H1 (cell line): ENCODE measurements around the gene ZNF175. TPM values are rescaled to one million over a fixed set of nuclear protein-coding genes. Genes with fewer than 3 reads are reported as not detected.
A peak's percentile ranks its signal among the peaks of the same experiment; 100 is the strongest.

Experiments used
- CTCF ChIA-PET: fragments of 300-600 bp; sonication (Branson Sonifier 250); formaldehyde crosslinking; loops from one replicate; lab custom pipeline; 2021; ENCODE audit not compliant: partially characterized antibody; lab: Charles Lee
- POLR2A ChIA-PET: fragments of 300-600 bp; sonication (Branson Sonifier 250); formaldehyde crosslinking; loops from one replicate; lab custom pipeline; 2021; ENCODE audit warnings: inconsistent platforms; ENCODE audit not compliant: partially characterized antibody; lab: Charles Lee
- DNase-seq, 2 experiments: peaks; one replicate each; pipeline versions ENCODE4 v3.0.0 to v3.0.0-alpha.2; 2010 to 2022; ENCODE audit warnings: low spot score in 2 of 2, low read depth in 1 of 2, mixed read lengths in 1 of 2
- FAIRE-seq: peaks from 2 replicates; lab custom pipeline; 2011; peaks lifted over from hg19 to GRCh38; lab: Jason Lieb, UNC
- H2AFZ ChIP-seq: 2 replicates; pipeline ENCODE4 v1.8.1; 2012; ENCODE audit warnings: low read length, inconsistent platforms
- H2AK5ac ChIP-seq: 2 replicates; pipeline ENCODE4 v1.6.1; 2013; ENCODE audit warnings: low read depth, low read length
- H2BK120ac ChIP-seq: replicated peaks from 2 replicates; pipeline ENCODE3; 2013; ENCODE audit warnings: low read depth, low read length, inconsistent platforms
- H2BK12ac ChIP-seq: 2 replicates; pipeline ENCODE4 v1.6.1; 2013; ENCODE audit warnings: low read depth, low read length
- H2BK15ac ChIP-seq: 2 replicates; pipeline ENCODE4 v1.6.1; 2013; ENCODE audit warnings: low read length
- H2BK20ac ChIP-seq: 2 replicates; pipeline ENCODE4 v1.6.1; 2013; ENCODE audit warnings: low read length
- H2BK5ac ChIP-seq: 2 replicates; pipeline ENCODE4 v1.6.1; 2013; ENCODE audit warnings: low read depth, low read length
- H3K14ac ChIP-seq: 2 replicates; pipeline ENCODE4 v1.6.1; 2013; ENCODE audit warnings: inconsistent platforms; ENCODE audit not compliant: insufficient read length
- H3K18ac ChIP-seq: 2 replicates; pipeline ENCODE4 v1.6.1; 2013; ENCODE audit warnings: low read length; ENCODE audit errors: extremely low read depth
- H3K23ac ChIP-seq: 2 replicates; pipeline ENCODE4 v1.6.1; 2013; ENCODE audit warnings: inconsistent platforms; ENCODE audit not compliant: insufficient read length
- H3K23me2 ChIP-seq: 2 replicates; pipeline ENCODE4 v1.6.1; 2013; ENCODE audit warnings: low read depth, low read length
- H3K27ac ChIP-seq: 2 replicates; pipeline ENCODE4 v1.6.1; 2011; ENCODE audit warnings: low read depth, low read length, inconsistent platforms
- H3K27me3 ChIP-seq, 4 experiments: replicated peaks in 1 of 4; 1 replicate in 1 of 4; 2 replicates in 3 of 4; pipeline versions ENCODE4 v1.6.1 to v1.8.1; 2011 to 2013; ENCODE audit warnings: low read length in 3 of 4, mild to moderate bottlenecking in 3 of 4, inconsistent platforms in 2 of 4, mixed read lengths in 2 of 4, moderate library complexity in 1 of 4; ENCODE audit not compliant: control insufficient read depth in 3 of 4, insufficient read depth in 3 of 4; ENCODE audit errors: extremely low read depth in 1 of 4
- H3K36me3 ChIP-seq, 4 experiments: 2 replicates each; pipeline versions ENCODE4 v1.6.1 to v1.8.1; 2011 to 2013; ENCODE audit warnings: mild to moderate bottlenecking in 4 of 4, low read length in 3 of 4, moderate library complexity in 2 of 4, control low read depth in 1 of 4, inconsistent platforms in 1 of 4; ENCODE audit not compliant: insufficient read depth in 4 of 4, control insufficient read depth in 2 of 4
- H3K4ac ChIP-seq: replicated peaks from 2 replicates; pipeline ENCODE3; 2013; ENCODE audit warnings: low read length, low read depth, mixed read lengths, inconsistent platforms; ENCODE audit not compliant: insufficient read length
- H3K4me1 ChIP-seq, 4 experiments: replicated peaks in 1 of 4; 1 replicate in 1 of 4; 2 replicates in 3 of 4; pipeline versions ENCODE4 v1.6.1 to v1.8.1; 2011 to 2013; ENCODE audit warnings: low read length in 3 of 4, inconsistent platforms in 2 of 4, mixed read lengths in 1 of 4; ENCODE audit not compliant: insufficient read depth in 4 of 4, control insufficient read depth in 3 of 4
- H3K4me2 ChIP-seq, 2 experiments: 2 replicates each; pipeline versions ENCODE4 v1.6.1 to v1.8.1; 2011 to 2013; ENCODE audit warnings: low read depth in 2 of 2, low read length in 2 of 2, control low read depth in 1 of 2, inconsistent platforms in 1 of 2, mild to moderate bottlenecking in 1 of 2; ENCODE audit not compliant: insufficient read depth in 1 of 2
- H3K4me3 ChIP-seq, 4 experiments: fragments of 200-600, 300-600 bp in 1 of 4; sonication (generic), shearing (Covaris generic), sonication (Bioruptor Twin) in 1 of 4; 2 replicates each; pipeline versions ENCODE4 v1.5.1 to v1.8.1; 2011 to 2016; ENCODE audit warnings: low read length in 4 of 4, low read depth in 3 of 4, control low read depth in 2 of 4, inconsistent platforms in 2 of 4, mild to moderate bottlenecking in 2 of 4, mixed read lengths in 1 of 4, moderate library complexity in 1 of 4; ENCODE audit not compliant: insufficient read depth in 2 of 4; ENCODE audit errors: extremely low read depth in 1 of 4
- H3K56ac ChIP-seq: replicated peaks from 2 replicates; pipeline ENCODE3; 2013; ENCODE audit warnings: low read depth, mild to moderate bottlenecking, mixed read lengths, low read length, inconsistent platforms; ENCODE audit not compliant: insufficient read length
- H3K79me1 ChIP-seq: 2 replicates; pipeline ENCODE4 v1.6.1; 2013; ENCODE audit warnings: low read depth, low read length, control low read depth
- H3K79me2 ChIP-seq, 2 experiments: 2 replicates each; pipeline versions ENCODE4 v1.6.1 to v1.8.1; 2012 to 2013; ENCODE audit warnings: low read length in 2 of 2, mild to moderate bottlenecking in 2 of 2, inconsistent platforms in 1 of 2; ENCODE audit not compliant: insufficient read depth in 2 of 2, control insufficient read depth in 1 of 2
- H3K9ac ChIP-seq, 4 experiments: replicated peaks in 1 of 4; 1 replicate in 1 of 4; 2 replicates in 3 of 4; pipeline versions ENCODE4 v1.6.1 to v1.8.1; 2011 to 2013; ENCODE audit warnings: low read depth in 3 of 4, low read length in 3 of 4, control low read depth in 2 of 4, mild to moderate bottlenecking in 2 of 4, moderate library complexity in 2 of 4, inconsistent platforms in 1 of 4; ENCODE audit errors: extremely low read depth in 1 of 4
- H3K9me3 ChIP-seq, 2 experiments: 2 replicates each; pipeline versions ENCODE4 v1.6.1 to v1.8.1; 2012 to 2013; ENCODE audit warnings: mild to moderate bottlenecking in 2 of 2, moderate library complexity in 2 of 2, control low read depth in 1 of 2, inconsistent platforms in 1 of 2, low read depth in 1 of 2, low read length in 1 of 2, mixed read lengths in 1 of 2; ENCODE audit not compliant: insufficient read depth in 2 of 2
- H4K20me1 ChIP-seq, 2 experiments: replicated peaks in 1 of 2; 2 replicates each; pipeline versions ENCODE3 to v1.8.1; 2011 to 2013; ENCODE audit warnings: inconsistent platforms in 2 of 2, low read length in 2 of 2, mild to moderate bottlenecking in 1 of 2; ENCODE audit not compliant: insufficient read depth in 2 of 2, control insufficient read depth in 1 of 2
- H4K5ac ChIP-seq: 2 replicates; pipeline ENCODE4 v1.6.1; 2013; ENCODE audit warnings: low read length, low read depth, mixed read lengths, inconsistent platforms; ENCODE audit not compliant: insufficient read length
- H4K8ac ChIP-seq: 2 replicates; pipeline ENCODE4 v1.8.0; 2013; ENCODE audit warnings: mild to moderate bottlenecking, moderate library complexity, low read length, inconsistent platforms; ENCODE audit not compliant: insufficient read depth; ENCODE audit errors: extremely low read depth
- H4K91ac ChIP-seq: replicated peaks from 2 replicates; pipeline ENCODE3; 2013; ENCODE audit warnings: low read length, mixed read lengths, inconsistent platforms; ENCODE audit not compliant: insufficient read length
- CBX5 ChIP-seq: fragments of 300-800, 300-1000 bp; sonication (generic); IDR thresholded peaks from 2 replicates; pipeline ENCODE4 v1.7.1; 2016; ENCODE audit warnings: antibody characterized with exemption, low read length, low read depth
- CBX8 ChIP-seq: fragments of 300-800, 300-1000 bp; sonication (generic); IDR thresholded peaks from 2 replicates; pipeline ENCODE4 v1.7.1; 2016; ENCODE audit warnings: low read depth, low read length, borderline replicate concordance
- EGR1 ChIP-seq: IDR thresholded peaks from 2 replicates; pipeline ENCODE4 v1.6.1; 2011; ENCODE audit warnings: low read depth, low read length, borderline replicate concordance
- GABPA ChIP-seq: IDR thresholded peaks from 2 replicates; pipeline ENCODE4 v1.6.1; 2011; ENCODE audit warnings: mild to moderate bottlenecking, low read length, moderate library complexity, borderline replicate concordance; ENCODE audit not compliant: insufficient read depth
- JUND ChIP-seq: IDR thresholded peaks from 2 replicates; pipeline ENCODE4 v1.6.1; 2011; ENCODE audit warnings: mild to moderate bottlenecking, improper control_type of control experiment, low read length
- KDM5A ChIP-seq: fragments of 200-600 bp; IDR thresholded peaks from 2 replicates; pipeline ENCODE4 v1.7.1; 2012; ENCODE audit warnings: mild to moderate bottlenecking, low read length, inconsistent platforms, mixed read lengths
- RXRA ChIP-seq: IDR thresholded peaks from 2 replicates; pipeline ENCODE4 v1.6.1; 2011; ENCODE audit warnings: low read depth, mild to moderate bottlenecking, low read length, moderate library complexity; ENCODE audit not compliant: insufficient read depth
- SRF ChIP-seq: IDR thresholded peaks from 2 replicates; pipeline ENCODE4 v1.6.1; 2011; ENCODE audit warnings: mild to moderate bottlenecking, low read depth, low read length, moderate library complexity
- TCF12 ChIP-seq: IDR thresholded peaks from 2 replicates; pipeline ENCODE4 v1.6.1; 2011; ENCODE audit warnings: low read depth, mild to moderate bottlenecking, low read length
- WGBS, 2 experiments: shearing (Covaris generic) in 1 of 2; methylation state at CpG; one replicate each; pipeline versions ENCODE4 v1.1.6 to v1.1.7; 2013 to 2015; ENCODE audit warnings: low lambda C conversion rate in 2 of 2, mixed read lengths in 2 of 2, inconsistent platforms in 1 of 2, low coverage in 1 of 2, missing lambda C conversion rate in 1 of 2; ENCODE audit not compliant: insufficient replicate concordance in 2 of 2, insufficient coverage in 1 of 2, insufficient read length in 1 of 2; ENCODE audit errors: extremely low coverage in 1 of 2, missing lambda C conversion rate in 1 of 2; 5-methylcytosine and 5-hydroxymethylcytosine counted together
- polyA plus RNA-seq, 7 experiments: library from polyadenylated mRNA; depleted of rRNA in 3 of 7; stranded (reverse) in 5 of 7; unstranded in 2 of 7; fragments of >200 nt in 5 of 7; fragments of 200-250 nt in 2 of 7; gene quantifications; 1 replicate in 5 of 7; 2 replicates in 1 of 7; 4 replicates in 1 of 7; pipeline versions ENCODE4 v1.2.1 to v1.2.3, GENCODE V29; 2011 to 2013; ENCODE audit warnings: missing spikeins in 2 of 7, mixed read lengths in 2 of 7
- total RNA-seq: library from RNA; stranded (reverse); fragmentation: NEBNext Ultra II Directional; extraction: Animal tissue kit (Norgen Biotek cat#: 25700); gene quantifications from 2 replicates; pipeline ENCODE4 v1.2.1, GENCODE V29; 2021

ZNF175 gene
- total and polyA plus RNA-seq, 2 of the 8 experiments (the other 6 are each of a cell fraction or from before 2014, with no cell fraction given) = 1.7 to 11.1 TPM

DNA sequence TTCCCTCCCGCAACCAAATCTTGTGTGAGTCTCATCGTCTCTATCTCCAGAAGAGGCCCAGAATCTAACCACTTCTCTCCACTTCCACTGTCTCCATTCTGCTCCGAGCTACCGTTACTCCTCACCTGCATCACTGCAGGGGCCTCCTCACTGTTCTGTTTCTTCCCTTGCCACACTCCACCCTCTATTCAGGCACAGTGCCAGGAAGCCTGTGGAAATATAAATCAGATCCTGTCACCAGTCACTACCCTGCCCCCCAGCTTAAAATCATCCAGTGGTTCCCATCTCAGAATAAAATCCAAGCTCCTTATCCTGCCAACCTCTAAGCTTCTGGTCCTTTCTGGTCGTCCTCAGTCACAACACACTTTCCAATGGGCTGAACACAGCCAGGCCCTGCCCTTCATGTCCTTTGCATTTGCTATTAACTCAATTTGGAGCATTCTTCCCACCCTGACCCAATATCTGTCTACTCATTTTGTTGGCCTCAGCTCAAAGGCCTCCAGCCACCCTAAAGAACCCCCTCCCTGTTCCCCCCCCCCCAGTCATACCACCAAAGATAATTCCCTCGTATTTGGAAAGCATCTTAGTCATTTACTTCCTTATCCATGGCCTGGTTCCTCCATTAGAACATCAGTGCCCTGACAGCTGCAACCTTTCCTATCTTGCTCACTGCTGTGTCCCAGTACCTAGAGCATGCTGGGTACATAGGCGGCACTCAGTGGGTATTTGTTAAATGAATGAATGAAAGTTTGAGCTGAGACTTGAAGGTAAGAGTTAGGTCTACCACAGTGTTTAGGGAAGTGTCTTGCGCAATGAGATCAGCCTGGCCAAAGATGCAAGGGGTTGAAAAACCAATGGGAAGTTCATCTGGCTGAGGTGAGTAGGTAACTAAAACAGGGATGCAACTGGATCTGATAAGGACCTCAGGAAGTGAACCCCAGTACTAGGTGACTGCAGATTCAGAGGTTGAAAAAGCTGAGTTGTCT is 24.4 kb downstream of the ZNF175 start:
- peak overlapping the region; percentile 99; the same call in 1 of the 2 replicates for H2AFZ ChIP-seq
- H3K9ac ChIP-seq = peak overlapping the region in 1 of 4 experiments; percentile 54; a peak in 1 of 7 replicates
- no peaks in the 10 kb centered on the region for H3K79me1 ChIP-seq
- H3K27ac ChIP-seq = no peak overlapping the region
- 0 out of 2 replicates have a peak overlapping the region, but pooled peaks have one; percentile 80 for H2BK20ac ChIP-seq
- H2BK15ac ChIP-seq = no peak overlapping the region
- H3K4me3 ChIP-seq = peak overlapping the region; percentile 70 to 85 (median 74); a peak in 5 of 8 replicates
- no peak overlapping the region for H4K5ac ChIP-seq
- WGBS, 2 experiments = 90% methylated on average over 8 of the region's 8 CpGs; no CpG with 5 or more reads in 1 of the 2 experiments
- peaks cover 0 to 7% (median 4%) of the 10 kb centered on the region in 4 experiments; a peak in 4 of 7 replicates for H3K4me1 ChIP-seq
- no peak overlapping the region for H4K8ac ChIP-seq
- no peaks in the 10 kb centered on the region for H3K36me3 ChIP-seq
- H3K4ac ChIP-seq = no peak overlapping the region
- H2AK5ac ChIP-seq = 0 out of 2 replicates have a peak overlapping the region, but pooled peaks have one; percentile 24
- H2BK5ac ChIP-seq = no peak overlapping the region
- peaks cover 9% of the 10 kb centered on the region for H3K23me2 ChIP-seq
- H3K9me3 ChIP-seq = peaks cover 10 to 20% of the 10 kb centered on the region in 2 experiments; a peak in 2 of 4 replicates
- POLR2A ChIA-PET = interaction anchor here (0.9 to 2.0 kb wide), 2 partner anchors 8 to 25 kb away, joined by 4 to 5 read pairs; partner anchors contain the start of gene ZNF175
- no peak for TF ChIP-seq CBX5
- TF ChIP-seq GABPA = no peak
- no peak for TF ChIP-seq TCF12
- no peak for TF ChIP-seq EGR1
- no peak for TF ChIP-seq SRF
- no peak for TF ChIP-seq CBX8
- TF ChIP-seq KDM5A = no peak
- no peak for TF ChIP-seq JUND
- no peak for TF ChIP-seq RXRA
- TF ChIP-seq, all 59 proteins: peak for 0
- H3K56ac ChIP-seq = no peak overlapping the region
- no peak overlapping the region for H2BK120ac ChIP-seq
- H3K18ac ChIP-seq = no peak overlapping the region
- H3K4me2 ChIP-seq = peak overlapping the region; percentile 86 to 95; a peak in 3 of 4 replicates
- FAIRE-seq (no peak), DNase-seq (no peak)
- H3K23ac ChIP-seq = no peak overlapping the region
- H4K91ac ChIP-seq = no peak overlapping the region
- H3K14ac ChIP-seq = no peak overlapping the region
- H2BK12ac ChIP-seq = no peak overlapping the region
- no peaks in the 10 kb centered on the region for H4K20me1 ChIP-seq
- 0 out of 7 replicates have a peak, but pooled peaks cover 0 to 2% (median 0%) of the 10 kb centered on the region in 4 experiments for H3K27me3 ChIP-seq
- CTCF ChIA-PET = interaction anchor here (0.6 to 4.0 kb wide), 7 partner anchors 12 to 173 kb away, joined by 3 to 23 read pairs (median 3); partner anchors contain the start of gene ZNF175
- H3K79me2 ChIP-seq = no peaks in the 10 kb centered on the region
